Uterus (tissue), 2 donors: Measurements from ENCODE around the gene PUS1.

Source experiments
- POLR2A ChIP-seq, 2 donors: fragments of 450-650 bp; IDR thresholded peaks; one replicate each; pipeline ENCODE4 v1.6.1; 2016; ENCODE audit warnings: antibody characterized with exemption in 2 of 2, mild to moderate bottlenecking in 1 of 2, moderate library complexity in 1 of 2
- TF ChIP-seq, protein P1 (sequence below), 4 experiments: fragments of 200-600 bp in 2 of 4; fragments of 450-650 bp in 2 of 4; sonication (generic) in 2 of 4; IDR thresholded peaks; one replicate each; pipeline ENCODE4 v1.5.1; 2016 to 2019; ENCODE audit warnings: antibody characterized with exemption in 4 of 4, mild to moderate bottlenecking in 2 of 4, moderate library complexity in 1 of 4

DNA sequence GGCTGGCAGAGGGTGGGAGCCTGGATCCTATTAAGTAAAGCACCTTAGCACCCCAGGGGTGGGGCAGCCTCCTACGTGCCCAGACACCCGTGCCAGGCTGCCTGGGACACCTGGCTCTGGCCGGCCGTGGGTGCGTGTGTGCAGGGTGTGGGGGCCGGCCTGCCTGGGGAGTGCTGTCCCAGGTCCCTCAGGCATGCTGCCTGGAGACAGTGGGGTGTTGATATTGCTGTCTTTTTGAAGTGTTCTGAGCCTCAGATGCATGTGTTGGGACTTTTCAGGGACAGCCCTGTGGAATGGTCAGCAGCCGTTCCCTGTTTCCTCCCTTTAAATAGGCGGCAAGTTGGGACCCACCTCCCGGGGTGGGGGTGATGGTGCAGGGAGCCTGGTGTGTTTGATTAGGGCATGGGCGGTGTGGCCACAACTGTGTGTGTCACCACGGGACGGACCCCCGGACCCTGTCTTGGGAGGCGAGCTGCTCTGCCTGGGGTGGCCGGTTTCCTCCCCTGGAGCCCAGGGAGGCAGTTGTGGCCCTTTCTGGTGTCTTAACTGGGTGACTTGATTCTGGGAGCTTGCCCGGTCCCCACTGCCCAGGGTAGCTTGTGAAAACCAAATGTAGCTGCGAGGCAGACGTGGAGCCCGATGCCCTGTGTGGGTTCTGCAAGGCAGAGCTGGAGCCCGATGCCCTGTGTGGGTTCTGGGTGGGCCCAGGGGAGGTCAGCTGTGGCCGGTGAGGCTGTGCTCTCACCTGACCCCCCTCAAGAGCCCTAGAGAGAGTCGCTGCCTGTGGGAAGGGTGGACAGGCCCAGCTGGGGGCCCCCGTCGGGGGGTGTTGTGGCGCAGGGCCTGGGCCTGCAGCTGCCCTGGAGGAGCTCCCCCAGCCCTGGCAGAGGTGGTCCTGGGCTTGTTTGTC lies 26.5 kb upstream of the PUS1 start:
- TF ChIP-seq, protein P1, sequence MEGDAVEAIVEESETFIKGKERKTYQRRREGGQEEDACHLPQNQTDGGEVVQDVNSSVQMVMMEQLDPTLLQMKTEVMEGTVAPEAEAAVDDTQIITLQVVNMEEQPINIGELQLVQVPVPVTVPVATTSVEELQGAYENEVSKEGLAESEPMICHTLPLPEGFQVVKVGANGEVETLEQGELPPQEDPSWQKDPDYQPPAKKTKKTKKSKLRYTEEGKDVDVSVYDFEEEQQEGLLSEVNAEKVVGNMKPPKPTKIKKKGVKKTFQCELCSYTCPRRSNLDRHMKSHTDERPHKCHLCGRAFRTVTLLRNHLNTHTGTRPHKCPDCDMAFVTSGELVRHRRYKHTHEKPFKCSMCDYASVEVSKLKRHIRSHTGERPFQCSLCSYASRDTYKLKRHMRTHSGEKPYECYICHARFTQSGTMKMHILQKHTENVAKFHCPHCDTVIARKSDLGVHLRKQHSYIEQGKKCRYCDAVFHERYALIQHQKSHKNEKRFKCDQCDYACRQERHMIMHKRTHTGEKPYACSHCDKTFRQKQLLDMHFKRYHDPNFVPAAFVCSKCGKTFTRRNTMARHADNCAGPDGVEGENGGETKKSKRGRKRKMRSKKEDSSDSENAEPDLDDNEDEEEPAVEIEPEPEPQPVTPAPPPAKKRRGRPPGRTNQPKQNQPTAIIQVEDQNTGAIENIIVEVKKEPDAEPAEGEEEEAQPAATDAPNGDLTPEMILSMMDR (IDR thresholded peaks at IDR 0.05) = no peak
- no peak for TF ChIP-seq POLR2A (IDR thresholded peaks at IDR 0.05)
